HCT116 (cell line): ENCODE measurements around the gene NUDT8. TPM values are rescaled to one million over a fixed set of nuclear protein-coding genes. Genes with fewer than 3 reads are reported as not detected.

Experiments
- ATAC-seq: fragments of 200-7000 bp; cut with Tn5 transposase; 2 replicates; pipeline ENCODE4 v1.9.1; 2020; ENCODE audit warnings: mild to moderate bottlenecking, moderate library complexity
- BruUV-seq: library from RNA; stranded (reverse); fragments of 400-500 nt; replicated peaks from 2 replicates; lab custom pipeline; 2021; lab: Mats Ljungman, UMichigan
- CTCF ChIA-PET: fragments of 300-600 bp; sonication (Branson Sonifier 250); formaldehyde crosslinking; loops from one replicate; lab custom pipeline; 2021; ENCODE audit warnings: antibody characterized with exemption; lab: Charles Lee
- POLR2A ChIA-PET: fragments of 300-600, 350-600 bp; sonication (Branson Sonifier 250); formaldehyde crosslinking; loops from one replicate; lab custom pipeline; 2021; ENCODE audit warnings: antibody characterized with exemption; lab: Charles Lee
- RAD21 ChIA-PET, 2 experiments: fragments of 300-600 bp; sonication (Branson Sonifier 250); formaldehyde crosslinking; loops; one replicate each; lab custom pipeline; 2023; ENCODE audit warnings: low total read pairs in 2 of 2; ENCODE audit not compliant: uncharacterized antibody in 2 of 2, unreplicated experiment in 2 of 2, low non-redundant PET in 1 of 2; lab: Charles Lee
- DNase-seq: peaks from one replicate; pipeline ENCODE4 v3.0.0-alpha.2; 2010; ENCODE audit warnings: low read depth, low spot score
- H2AFZ ChIP-seq: fragments of 200-600 bp; shearing (Covaris generic), sonication (generic); 2 replicates; pipeline ENCODE4 v1.6.1; 2017; ENCODE audit warnings: low read depth, mixed run types, mixed read lengths, antibody characterized with exemption, low read length; ENCODE audit not compliant: poor library complexity, severe bottlenecking
- H3K27ac ChIP-seq: 2 replicates; pipeline ENCODE4 v1.5.1; 2012; ENCODE audit warnings: low read depth, low read length
- H3K27me3 ChIP-seq: fragments of 200-600 bp; sonication (generic); 2 replicates; pipeline ENCODE4 v1.6.1; 2016; ENCODE audit warnings: mixed run types, low read length, mixed read lengths; ENCODE audit not compliant: insufficient read depth
- H3K36me3 ChIP-seq, 2 experiments: fragments of 200-500 bp in 1 of 2; fragments of 200-600 bp in 1 of 2; sonication (Bioruptor generic) in 1 of 2; sonication (generic) in 1 of 2; 2 replicates each; pipeline versions ENCODE4 v1.5.1 to v1.6.1; 2014 to 2016; ENCODE audit warnings: low read length in 2 of 2, inconsistent platforms in 1 of 2, mixed read lengths in 1 of 2, mixed run types in 1 of 2; ENCODE audit not compliant: insufficient read depth in 2 of 2, control insufficient read depth in 1 of 2
- H3K4me1 ChIP-seq, 2 experiments: fragments of 200-600 bp in 1 of 2; sonication (generic) in 1 of 2; 2 replicates each; pipeline versions ENCODE4 v1.5.1 to v1.6.1; 2012 to 2017; ENCODE audit warnings: low read length in 2 of 2, inconsistent platforms in 1 of 2, mild to moderate bottlenecking in 1 of 2, mixed read lengths in 1 of 2, mixed run types in 1 of 2, moderate library complexity in 1 of 2; ENCODE audit not compliant: insufficient read depth in 2 of 2, control insufficient read depth in 1 of 2
- H3K4me2 ChIP-seq: fragments of 200-600 bp; sonication (generic); 2 replicates; pipeline ENCODE4 v1.6.1; 2017; ENCODE audit warnings: mixed run types, low read length, mixed read lengths
- H3K4me3 ChIP-seq, 2 experiments: fragments of 200-600 bp in 1 of 2; sonication (generic) in 1 of 2; replicated peaks in 1 of 2; 2 replicates each; pipeline ENCODE4 v1.5.1; 2011 to 2016; ENCODE audit warnings: low read length in 2 of 2, control low read depth in 1 of 2, low read depth in 1 of 2, mild to moderate bottlenecking in 1 of 2, mixed read lengths in 1 of 2, mixed run types in 1 of 2
- H3K79me2 ChIP-seq: fragments of 200-600 bp; sonication (generic); 2 replicates; pipeline ENCODE4 v1.6.1; 2017; ENCODE audit warnings: mild to moderate bottlenecking, mixed run types, low read length, moderate library complexity, mixed read lengths; ENCODE audit not compliant: insufficient read depth
- H3K9ac ChIP-seq: fragments of 200-600 bp; sonication (generic); 2 replicates; pipeline ENCODE4 v1.6.1; 2016; ENCODE audit warnings: low read length, mixed read lengths
- H3K9me2 ChIP-seq: fragments of 200-600 bp; sonication (generic), shearing (Covaris generic); 2 replicates; pipeline ENCODE4 v1.6.1; 2017; ENCODE audit warnings: mixed run types, mild to moderate bottlenecking, moderate library complexity; ENCODE audit not compliant: insufficient read depth
- H3K9me3 ChIP-seq, 2 experiments: fragments of 200-500 bp in 1 of 2; fragments of 200-600 bp in 1 of 2; sonication (Bioruptor generic) in 1 of 2; sonication (generic) in 1 of 2; 2 replicates each; pipeline ENCODE4 v1.6.1; 2014 to 2017; ENCODE audit warnings: low read length in 2 of 2, mixed read lengths in 2 of 2, inconsistent platforms in 1 of 2, low read depth in 1 of 2, mild to moderate bottlenecking in 1 of 2, mixed run types in 1 of 2, moderate library complexity in 1 of 2; ENCODE audit not compliant: control insufficient read depth in 1 of 2, insufficient read depth in 1 of 2
- H4K20me1 ChIP-seq: fragments of 200-600 bp; sonication (generic), shearing (Covaris generic); 2 replicates; pipeline ENCODE4 v1.6.1; 2017; ENCODE audit warnings: mixed run types, mild to moderate bottlenecking, moderate library complexity; ENCODE audit not compliant: insufficient read depth
- CEBPB ChIP-seq: IDR thresholded peaks from 2 replicates; pipeline ENCODE4 v1.6.1; 2012; ENCODE audit warnings: low read depth
- EGR1 ChIP-seq: IDR thresholded peaks from 2 replicates; pipeline ENCODE4 v1.6.1; 2012; ENCODE audit warnings: low read depth
- ELF1 ChIP-seq: IDR thresholded peaks from 2 replicates; pipeline ENCODE4 v1.6.1; 2012; ENCODE audit warnings: low read depth, borderline replicate concordance
- EZH2phosphoT487 ChIP-seq: fragments of 200-600 bp; IDR thresholded peaks from 2 replicates; pipeline ENCODE4 v1.6.1; 2018; ENCODE audit warnings: antibody characterized with exemption, borderline replicate concordance
- FOSL1 ChIP-seq: IDR thresholded peaks from 2 replicates; pipeline ENCODE4 v1.6.1; 2012; ENCODE audit warnings: low read depth
- JUND ChIP-seq: IDR thresholded peaks from 2 replicates; pipeline ENCODE4 v1.6.1; 2012
- POLR2A ChIP-seq: IDR thresholded peaks from 2 replicates; pipeline ENCODE4 v1.7.0; 2011; ENCODE audit warnings: borderline replicate concordance; ENCODE audit not compliant: insufficient read depth, insufficient read length; ENCODE audit errors: extremely low read depth
- RAD21 ChIP-seq: IDR thresholded peaks from 2 replicates; pipeline ENCODE4 v1.6.1; 2012; ENCODE audit warnings: low read depth, mild to moderate bottlenecking
- SP1 ChIP-seq: IDR thresholded peaks from 2 replicates; pipeline ENCODE4 v1.6.1; 2012; ENCODE audit warnings: low read depth
- TCF7L2 ChIP-seq: IDR thresholded peaks from 2 replicates; pipeline ENCODE4 v1.7.0; 2011; ENCODE audit warnings: borderline replicate concordance, inconsistent platforms; ENCODE audit not compliant: insufficient read depth, insufficient read length; ENCODE audit errors: extremely low read depth
- YY1 ChIP-seq: IDR thresholded peaks from 2 replicates; pipeline ENCODE4 v1.6.1; 2011; ENCODE audit warnings: low read length, low read depth, moderate library complexity, mild to moderate bottlenecking; ENCODE audit not compliant: insufficient replicate concordance; ENCODE audit errors: extremely low read depth
- ZFX ChIP-seq: fragments of 450-650 bp; IDR thresholded peaks from 2 replicates; pipeline ENCODE4 v1.6.1; 2017
- ZNF274 ChIP-seq: fragments of 200-500 bp; sonication (Bioruptor generic); IDR thresholded peaks from 2 replicates; pipeline ENCODE4 v1.6.1; 2014; ENCODE audit warnings: mild to moderate bottlenecking, low read depth, low read length, inconsistent platforms
- intact Hi-C: fragments of 100-400 bp; cut with micrococcal nuclease; formaldehyde crosslinking; loops from 2 replicates; pipeline ENCODE4 v1.10.0; 2022
- total RNA-seq: library from RNA; stranded (reverse); gene quantifications from one replicate; pipeline ENCODE4 v1.2.1, GENCODE V29; 2021; ENCODE audit not compliant: unreplicated experiment
- TF ChIP-seq, protein P1 (sequence below), 3 experiments: fragments of 200-600 bp in 1 of 3; sonication (generic) in 1 of 3; IDR thresholded peaks in 2 of 3; conservative IDR thresholded peaks in 1 of 3; 2 replicates each; pipeline ENCODE4 v1.5.1; 2012 to 2017; ENCODE audit warnings: low read depth in 2 of 3, low read length in 2 of 3, antibody characterized with exemption in 1 of 3, borderline replicate concordance in 1 of 3, control low read depth in 1 of 3, mild to moderate bottlenecking in 1 of 3, mixed read lengths in 1 of 3, mixed run types in 1 of 3, moderate library complexity in 1 of 3; ENCODE audit not compliant: insufficient read depth in 1 of 3
- TF ChIP-seq, protein P2 (sequence below): IDR thresholded peaks from 2 replicates; pipeline ENCODE4 v1.6.1; 2012
- TF ChIP-seq, protein P3 (sequence below): IDR thresholded peaks from 2 replicates; pipeline ENCODE4 v1.6.1; 2012; ENCODE audit warnings: low read depth
- TF ChIP-seq, protein P4 (sequence below): IDR thresholded peaks from 2 replicates; pipeline ENCODE4 v1.6.1; 2012
- TF ChIP-seq, protein P5 (sequence below): IDR thresholded peaks from 2 replicates; pipeline ENCODE4 v1.6.1; 2011; ENCODE audit warnings: mild to moderate bottlenecking, low read length, moderate library complexity; ENCODE audit not compliant: insufficient replicate concordance; ENCODE audit errors: extremely low read depth

Gene NUDT8
- total RNA-seq, 1 experiment from 2014 or later, result 18.7 TPM

DNA sequence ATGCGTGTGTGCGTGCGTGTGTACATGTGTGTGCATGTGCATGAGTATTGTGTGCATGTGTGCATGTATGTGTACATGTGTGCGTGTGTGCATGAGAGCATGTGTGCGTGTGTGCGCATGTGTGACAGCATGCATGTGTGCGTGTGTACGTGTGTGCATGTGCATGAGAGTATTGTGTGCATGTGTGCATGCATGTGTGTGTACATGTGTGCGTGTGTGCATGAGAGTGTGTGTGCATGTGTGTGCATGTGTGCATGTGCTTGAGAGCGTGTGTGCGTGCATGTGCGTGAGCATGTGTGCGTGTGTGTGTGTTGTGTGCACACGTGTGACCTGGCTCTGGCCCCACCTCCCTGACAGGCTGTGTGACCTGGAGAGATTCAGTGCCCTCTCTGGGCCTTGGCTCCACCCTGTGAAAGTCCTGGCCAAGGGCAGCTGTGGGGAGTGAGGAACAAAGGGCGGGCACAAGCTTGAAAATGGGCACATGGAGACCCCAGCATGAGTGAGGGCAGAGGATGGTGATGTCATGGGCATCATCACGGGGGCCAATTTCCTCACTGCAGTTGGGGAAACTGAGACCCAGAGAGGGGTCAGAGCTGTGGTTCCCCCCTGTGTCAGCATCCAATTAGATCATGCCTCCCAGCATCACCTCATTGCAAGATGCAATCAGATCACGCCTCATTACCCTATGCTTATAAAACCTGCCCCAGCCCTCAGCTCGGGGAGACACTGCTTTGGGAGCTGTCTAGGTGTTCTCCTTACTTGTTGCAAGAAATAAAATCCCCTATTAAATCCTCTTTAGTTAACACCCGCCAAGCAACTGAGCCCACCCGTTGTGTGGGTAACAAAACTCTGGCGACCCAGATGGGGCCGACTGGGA lies 20.1 kb upstream of the NUDT8 start:
- 0 out of 2 replicates have a peak, but pooled peaks have one; percentile 12 for ATAC-seq
- Histone ChIP-seq H3K9ac (peak overlapping the region; percentile 65), H3K4me3 (peak overlapping the region; percentile 56 to 61)
- TF ChIP-seq POLR2A (no peak), RAD21 (no peak), ZFX (no peak), TCF7L2 (no peak), EZH2phosphoT487 (no peak), JUND (no peak), ELF1 (no peak), ZNF274 (no peak), SP1 (no peak), CEBPB (no peak), YY1 (no peak), FOSL1 (no peak), EGR1 (no peak)
- TF ChIP-seq, protein P1, sequence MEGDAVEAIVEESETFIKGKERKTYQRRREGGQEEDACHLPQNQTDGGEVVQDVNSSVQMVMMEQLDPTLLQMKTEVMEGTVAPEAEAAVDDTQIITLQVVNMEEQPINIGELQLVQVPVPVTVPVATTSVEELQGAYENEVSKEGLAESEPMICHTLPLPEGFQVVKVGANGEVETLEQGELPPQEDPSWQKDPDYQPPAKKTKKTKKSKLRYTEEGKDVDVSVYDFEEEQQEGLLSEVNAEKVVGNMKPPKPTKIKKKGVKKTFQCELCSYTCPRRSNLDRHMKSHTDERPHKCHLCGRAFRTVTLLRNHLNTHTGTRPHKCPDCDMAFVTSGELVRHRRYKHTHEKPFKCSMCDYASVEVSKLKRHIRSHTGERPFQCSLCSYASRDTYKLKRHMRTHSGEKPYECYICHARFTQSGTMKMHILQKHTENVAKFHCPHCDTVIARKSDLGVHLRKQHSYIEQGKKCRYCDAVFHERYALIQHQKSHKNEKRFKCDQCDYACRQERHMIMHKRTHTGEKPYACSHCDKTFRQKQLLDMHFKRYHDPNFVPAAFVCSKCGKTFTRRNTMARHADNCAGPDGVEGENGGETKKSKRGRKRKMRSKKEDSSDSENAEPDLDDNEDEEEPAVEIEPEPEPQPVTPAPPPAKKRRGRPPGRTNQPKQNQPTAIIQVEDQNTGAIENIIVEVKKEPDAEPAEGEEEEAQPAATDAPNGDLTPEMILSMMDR (IDR thresholded peaks at IDR 0.05 in 2 of 3, conservative IDR thresholded peaks at IDR 0.05 in 1 of 3; ENCODE audit: borderline replicate concordance in 1 of 3, insufficient read depth in 1 of 3, low read depth in 2 of 3, low read length in 2 of 3), result no peak
- TF ChIP-seq, protein P2, sequence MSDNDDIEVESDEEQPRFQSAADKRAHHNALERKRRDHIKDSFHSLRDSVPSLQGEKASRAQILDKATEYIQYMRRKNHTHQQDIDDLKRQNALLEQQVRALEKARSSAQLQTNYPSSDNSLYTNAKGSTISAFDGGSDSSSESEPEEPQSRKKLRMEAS, result no peak
- TF ChIP-seq, protein P3, sequence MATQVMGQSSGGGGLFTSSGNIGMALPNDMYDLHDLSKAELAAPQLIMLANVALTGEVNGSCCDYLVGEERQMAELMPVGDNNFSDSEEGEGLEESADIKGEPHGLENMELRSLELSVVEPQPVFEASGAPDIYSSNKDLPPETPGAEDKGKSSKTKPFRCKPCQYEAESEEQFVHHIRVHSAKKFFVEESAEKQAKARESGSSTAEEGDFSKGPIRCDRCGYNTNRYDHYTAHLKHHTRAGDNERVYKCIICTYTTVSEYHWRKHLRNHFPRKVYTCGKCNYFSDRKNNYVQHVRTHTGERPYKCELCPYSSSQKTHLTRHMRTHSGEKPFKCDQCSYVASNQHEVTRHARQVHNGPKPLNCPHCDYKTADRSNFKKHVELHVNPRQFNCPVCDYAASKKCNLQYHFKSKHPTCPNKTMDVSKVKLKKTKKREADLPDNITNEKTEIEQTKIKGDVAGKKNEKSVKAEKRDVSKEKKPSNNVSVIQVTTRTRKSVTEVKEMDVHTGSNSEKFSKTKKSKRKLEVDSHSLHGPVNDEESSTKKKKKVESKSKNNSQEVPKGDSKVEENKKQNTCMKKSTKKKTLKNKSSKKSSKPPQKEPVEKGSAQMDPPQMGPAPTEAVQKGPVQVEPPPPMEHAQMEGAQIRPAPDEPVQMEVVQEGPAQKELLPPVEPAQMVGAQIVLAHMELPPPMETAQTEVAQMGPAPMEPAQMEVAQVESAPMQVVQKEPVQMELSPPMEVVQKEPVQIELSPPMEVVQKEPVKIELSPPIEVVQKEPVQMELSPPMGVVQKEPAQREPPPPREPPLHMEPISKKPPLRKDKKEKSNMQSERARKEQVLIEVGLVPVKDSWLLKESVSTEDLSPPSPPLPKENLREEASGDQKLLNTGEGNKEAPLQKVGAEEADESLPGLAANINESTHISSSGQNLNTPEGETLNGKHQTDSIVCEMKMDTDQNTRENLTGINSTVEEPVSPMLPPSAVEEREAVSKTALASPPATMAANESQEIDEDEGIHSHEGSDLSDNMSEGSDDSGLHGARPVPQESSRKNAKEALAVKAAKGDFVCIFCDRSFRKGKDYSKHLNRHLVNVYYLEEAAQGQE, result no peak
- TF ChIP-seq, protein P4, sequence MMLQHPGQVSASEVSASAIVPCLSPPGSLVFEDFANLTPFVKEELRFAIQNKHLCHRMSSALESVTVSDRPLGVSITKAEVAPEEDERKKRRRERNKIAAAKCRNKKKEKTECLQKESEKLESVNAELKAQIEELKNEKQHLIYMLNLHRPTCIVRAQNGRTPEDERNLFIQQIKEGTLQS, result no peak
- TF ChIP-seq, protein P5, sequence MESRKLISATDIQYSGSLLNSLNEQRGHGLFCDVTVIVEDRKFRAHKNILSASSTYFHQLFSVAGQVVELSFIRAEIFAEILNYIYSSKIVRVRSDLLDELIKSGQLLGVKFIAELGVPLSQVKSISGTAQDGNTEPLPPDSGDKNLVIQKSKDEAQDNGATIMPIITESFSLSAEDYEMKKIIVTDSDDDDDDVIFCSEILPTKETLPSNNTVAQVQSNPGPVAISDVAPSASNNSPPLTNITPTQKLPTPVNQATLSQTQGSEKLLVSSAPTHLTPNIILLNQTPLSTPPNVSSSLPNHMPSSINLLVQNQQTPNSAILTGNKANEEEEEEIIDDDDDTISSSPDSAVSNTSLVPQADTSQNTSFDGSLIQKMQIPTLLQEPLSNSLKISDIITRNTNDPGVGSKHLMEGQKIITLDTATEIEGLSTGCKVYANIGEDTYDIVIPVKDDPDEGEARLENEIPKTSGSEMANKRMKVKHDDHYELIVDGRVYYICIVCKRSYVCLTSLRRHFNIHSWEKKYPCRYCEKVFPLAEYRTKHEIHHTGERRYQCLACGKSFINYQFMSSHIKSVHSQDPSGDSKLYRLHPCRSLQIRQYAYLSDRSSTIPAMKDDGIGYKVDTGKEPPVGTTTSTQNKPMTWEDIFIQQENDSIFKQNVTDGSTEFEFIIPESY, result no peak

More for the DNA sequence above, 20.1 kb upstream of the NUDT8 start:
- no peak for DNase-seq
- ChIA-PET CTCF (interaction anchor here (1.6 kb wide), 1 partner anchor 20 kb away, joined by 9 read pairs; the partner anchor contains the start of gene NUDT8), RAD21 (no interaction called here), POLR2A (no interaction called here)
- H3K36me3 ChIP-seq, result no peaks in the 10 kb centered on the region
- H2AFZ ChIP-seq, result peak overlapping the region; percentile 68
- H4K20me1 ChIP-seq, result no peaks in the 10 kb centered on the region
- no peaks in the 10 kb centered on the region for H3K27me3 ChIP-seq
- H3K79me2 ChIP-seq, result no peaks in the 10 kb centered on the region
- peaks cover 2 to 17% of the 10 kb centered on the region in 2 experiments; a peak in 3 of 4 replicates for H3K4me1 ChIP-seq
- peak overlapping the region; percentile 95 for H3K4me2 ChIP-seq
- H3K27ac ChIP-seq, result peak overlapping the region; percentile 15; the same call in 1 of the 2 replicates
- intact Hi-C loops, result loop anchor here (10.0 kb wide), 1 partner anchor 155 kb away; no protein-coding TSS in a partner anchor
- BruUV-seq, result no TSS peak
- no peaks in the 10 kb centered on the region for H3K9me2 ChIP-seq
- no peaks in the 10 kb centered on the region for H3K9me3 ChIP-seq
